Measurements from ENCODE around the gene CCAR1.
"Not testable (repeated sequence)": the region's sequence is repeated elsewhere in the genome, so short reads cannot be mapped to it uniquely, and the experiment has no call there.

DNA sequence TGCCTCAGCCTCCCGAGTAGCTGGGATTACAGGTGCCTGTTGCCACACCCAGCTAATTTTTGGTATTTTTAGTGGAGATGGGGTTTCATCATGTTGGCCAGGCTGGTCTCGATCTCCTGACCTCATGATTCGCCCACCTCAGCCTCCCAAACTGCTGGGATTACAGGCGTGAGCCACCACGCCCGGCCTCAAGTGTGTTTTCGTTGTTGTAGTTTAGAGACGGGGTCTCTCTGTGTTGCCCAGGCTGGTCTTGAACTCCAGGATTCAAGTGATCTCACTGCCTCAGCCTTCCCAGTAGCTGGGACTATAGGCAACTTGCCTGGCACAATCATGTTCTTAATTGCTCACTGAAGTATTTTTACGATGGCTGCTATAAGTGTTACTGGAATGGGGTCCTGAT lies 89.8 kb downstream of the CCAR1 start:
- not testable (repeated sequence) for TF ChIP-seq FOXM1 (IDR thresholded peaks at IDR 0.05; ENCODE audit: borderline replicate concordance); FOXA1 (IDR thresholded peaks at IDR 0.05); SP1 (IDR thresholded peaks at IDR 0.05); SUZ12 (IDR thresholded peaks at IDR 0.05); NFRKB (IDR thresholded peaks at IDR 0.05); ELF4 (IDR thresholded peaks at IDR 0.05); ZNF384 (IDR thresholded peaks at IDR 0.05)

Data from HEK293T (cell line).